ENCODE results near the gene PPP1R36. TPM values are rescaled to one million over a fixed set of nuclear protein-coding genes. Genes with fewer than 3 reads are reported as not detected.
"Not testable (repeated sequence)": the region's sequence is repeated elsewhere in the genome, so short reads cannot be mapped to it uniquely, and the experiment has no call there.

Gene PPP1R36
- total RNA-seq, 1 donor from 2014 or later: 0.82 TPM

DNA sequence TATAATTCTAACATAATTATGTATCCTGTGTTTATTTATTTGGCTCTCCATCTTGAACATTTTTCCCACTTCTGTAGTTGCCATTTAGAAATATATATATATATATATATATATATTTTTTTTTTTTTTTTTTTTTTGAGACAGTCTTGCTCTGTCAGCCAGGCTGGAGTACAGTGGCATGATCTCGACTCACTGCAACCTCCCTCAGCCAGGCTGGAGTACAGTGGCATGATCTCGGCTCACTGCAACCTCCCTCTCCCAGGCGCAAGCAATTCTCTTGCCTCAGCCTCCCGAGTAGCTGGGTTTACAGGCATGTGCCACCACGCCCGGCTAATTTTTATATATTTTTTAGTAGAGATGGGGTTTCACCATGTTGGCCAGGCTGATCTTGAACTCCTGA, 32.1 kb upstream of the PPP1R36 start:
- FAIRE-seq; DNase-seq (ENCODE audit: low spot score in 2 of 2): not testable (repeated sequence)

DNA sequence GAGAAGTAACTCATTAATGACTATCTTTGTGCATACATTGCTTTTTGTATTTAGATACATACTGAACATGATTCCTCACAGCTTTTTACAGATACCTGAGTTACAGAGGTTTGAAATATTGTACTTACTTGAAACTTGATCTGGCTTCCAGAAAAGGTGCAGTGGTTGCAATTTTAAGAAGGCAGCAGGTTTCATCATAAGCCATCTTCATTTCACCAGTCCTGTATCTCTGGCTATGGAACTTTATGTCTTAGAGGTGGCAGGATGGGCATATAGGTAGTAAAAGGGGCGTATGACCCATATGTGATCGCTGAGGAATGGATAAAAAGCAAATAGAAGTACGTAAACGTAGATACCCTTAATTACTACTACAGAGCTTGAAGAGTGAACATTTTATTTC, 31.5 kb upstream of the PPP1R36 start:
- FAIRE-seq: no peak
- no peak for DNase-seq (ENCODE audit: low spot score in 2 of 2)

DNA sequence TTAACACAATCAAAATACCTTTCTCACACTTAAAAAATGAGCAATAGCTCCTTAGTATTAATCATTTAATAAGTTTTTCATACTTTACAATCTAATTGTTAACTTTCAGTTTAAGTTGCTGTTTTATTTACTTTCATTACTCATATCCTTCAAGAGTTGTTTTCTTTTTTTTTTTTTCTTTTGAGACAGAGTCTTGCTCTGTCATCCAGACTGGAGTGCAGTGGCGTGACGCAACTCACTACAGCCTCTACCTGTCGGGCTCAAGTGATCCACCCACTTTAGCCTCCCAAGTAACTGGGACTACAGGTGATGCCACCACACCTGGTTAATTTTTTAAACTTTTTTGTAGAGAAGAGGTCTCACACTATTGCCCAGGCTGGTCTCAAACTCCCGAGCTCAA, 29.1 kb upstream of the PPP1R36 start:
- no peak for DNase-seq (ENCODE audit: low spot score in 2 of 2)
- no peak for FAIRE-seq

DNA sequence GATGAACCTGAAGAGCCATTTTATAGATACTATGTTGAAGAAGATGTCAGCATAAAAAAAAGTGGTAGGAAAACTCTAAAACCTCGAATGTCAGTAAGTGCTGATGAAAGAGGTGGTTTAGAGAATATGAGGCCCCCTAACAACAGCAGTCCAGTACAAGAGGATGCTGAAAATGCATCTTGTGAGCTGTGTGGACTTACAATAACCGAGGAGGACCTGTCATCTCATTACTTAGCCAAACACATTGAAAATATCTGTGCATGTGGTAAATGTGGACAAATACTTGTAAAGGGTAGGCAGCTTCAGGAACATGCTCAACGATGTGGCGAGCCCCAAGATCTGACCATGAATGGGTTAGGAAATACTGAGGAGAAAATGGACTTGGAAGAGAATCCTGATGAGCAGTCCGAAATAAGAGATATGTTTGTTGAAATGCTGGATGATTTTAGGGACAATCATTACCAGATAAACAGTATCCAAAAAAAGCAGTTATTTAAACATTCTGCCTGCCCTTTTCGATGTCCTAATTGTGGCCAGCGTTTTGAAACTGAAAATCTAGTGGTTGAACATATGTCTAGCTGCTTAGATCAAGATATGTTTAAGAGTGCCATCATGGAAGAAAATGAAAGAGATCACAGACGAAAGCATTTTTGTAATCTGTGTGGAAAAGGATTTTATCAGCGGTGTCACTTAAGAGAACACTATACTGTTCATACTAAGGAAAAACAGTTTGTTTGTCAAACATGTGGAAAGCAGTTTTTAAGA, 27.0 kb upstream of the PPP1R36 start:
- DNase-seq (ENCODE audit: low spot score in 2 of 2): no peak
- no peak for FAIRE-seq

DNA sequence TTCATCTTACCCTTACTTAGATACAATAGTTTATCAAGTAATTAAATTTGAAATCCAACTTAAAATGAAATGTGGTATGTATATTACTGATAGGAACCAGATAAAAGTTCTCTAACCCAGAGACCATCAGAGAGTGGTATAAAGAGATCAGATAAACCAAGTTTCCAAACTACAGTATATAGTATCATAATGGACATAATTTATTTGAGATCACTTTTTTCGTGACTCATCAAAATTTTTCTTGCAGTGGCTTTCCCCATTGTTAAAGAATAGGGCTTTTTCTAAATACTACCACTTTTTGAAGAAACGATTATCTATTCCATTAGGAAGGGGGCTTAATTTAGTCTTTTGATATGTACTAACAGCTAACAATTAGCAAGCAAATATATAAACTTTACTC, 24.4 kb upstream of the PPP1R36 start:
- no peak for FAIRE-seq

DNA sequence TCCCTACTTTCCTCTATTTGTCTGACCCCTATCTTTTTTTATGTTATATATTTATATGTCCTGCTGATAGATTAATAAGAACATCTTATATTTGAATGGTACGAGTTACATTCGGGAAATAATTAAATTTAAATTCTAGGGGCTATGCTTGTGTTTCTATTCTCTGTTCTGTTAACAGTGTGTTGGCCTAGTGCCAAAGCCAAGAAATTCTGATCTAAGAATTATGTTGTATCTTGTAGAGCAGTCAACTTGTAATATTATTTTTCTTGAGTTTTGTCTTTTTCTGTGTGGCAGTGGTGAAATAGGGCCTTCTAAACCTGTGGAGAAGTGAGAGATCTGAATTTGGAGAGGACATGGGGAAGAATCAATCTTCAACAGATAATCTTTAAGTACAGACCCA, 18.2 kb upstream of the PPP1R36 start:
- no peak for FAIRE-seq
- DNase-seq (ENCODE audit: low spot score in 2 of 2): no peak

More for the DNA sequence above, 24.4 kb upstream of the PPP1R36 start:
- DNase-seq (ENCODE audit: low spot score in 2 of 2): no peak

DNA sequence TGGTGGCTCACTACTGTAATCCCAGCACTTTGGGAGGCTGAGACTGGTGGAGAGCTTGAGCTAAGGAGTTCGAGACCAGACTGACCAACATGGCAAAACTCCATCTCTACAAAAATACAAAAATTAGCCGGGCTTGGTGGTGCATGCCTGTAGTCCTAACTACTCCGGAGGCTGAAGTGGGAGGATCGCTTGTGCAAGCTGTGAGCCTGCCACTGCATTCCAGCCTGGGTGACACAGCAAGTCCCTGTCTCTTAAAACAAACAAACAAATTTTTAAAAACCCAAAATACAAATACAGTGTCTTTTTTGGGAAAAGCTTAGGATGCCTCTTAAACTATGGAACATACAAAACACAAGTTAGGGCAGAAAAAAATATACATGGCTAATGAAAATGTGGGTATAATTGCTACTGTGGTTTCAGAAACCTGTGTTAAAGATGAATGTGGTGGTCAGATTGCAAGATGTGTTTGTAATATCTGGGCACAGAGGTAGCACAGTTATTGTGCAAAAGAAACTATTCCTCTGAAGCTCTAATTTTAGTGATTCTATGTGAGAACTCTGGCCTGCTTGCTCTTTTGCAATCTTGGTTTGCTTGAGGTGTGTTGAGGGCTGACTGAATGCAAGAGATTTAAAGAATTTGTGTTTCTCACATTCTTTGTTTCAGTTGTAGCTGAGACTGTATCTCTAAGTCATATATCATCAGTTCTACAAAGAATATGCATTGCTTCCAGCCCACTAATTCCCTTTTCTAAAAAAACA, 13.1 kb upstream of the PPP1R36 start:
- FAIRE-seq (no peak), DNase-seq (ENCODE audit: low spot score in 2 of 2) (no peak)

DNA sequence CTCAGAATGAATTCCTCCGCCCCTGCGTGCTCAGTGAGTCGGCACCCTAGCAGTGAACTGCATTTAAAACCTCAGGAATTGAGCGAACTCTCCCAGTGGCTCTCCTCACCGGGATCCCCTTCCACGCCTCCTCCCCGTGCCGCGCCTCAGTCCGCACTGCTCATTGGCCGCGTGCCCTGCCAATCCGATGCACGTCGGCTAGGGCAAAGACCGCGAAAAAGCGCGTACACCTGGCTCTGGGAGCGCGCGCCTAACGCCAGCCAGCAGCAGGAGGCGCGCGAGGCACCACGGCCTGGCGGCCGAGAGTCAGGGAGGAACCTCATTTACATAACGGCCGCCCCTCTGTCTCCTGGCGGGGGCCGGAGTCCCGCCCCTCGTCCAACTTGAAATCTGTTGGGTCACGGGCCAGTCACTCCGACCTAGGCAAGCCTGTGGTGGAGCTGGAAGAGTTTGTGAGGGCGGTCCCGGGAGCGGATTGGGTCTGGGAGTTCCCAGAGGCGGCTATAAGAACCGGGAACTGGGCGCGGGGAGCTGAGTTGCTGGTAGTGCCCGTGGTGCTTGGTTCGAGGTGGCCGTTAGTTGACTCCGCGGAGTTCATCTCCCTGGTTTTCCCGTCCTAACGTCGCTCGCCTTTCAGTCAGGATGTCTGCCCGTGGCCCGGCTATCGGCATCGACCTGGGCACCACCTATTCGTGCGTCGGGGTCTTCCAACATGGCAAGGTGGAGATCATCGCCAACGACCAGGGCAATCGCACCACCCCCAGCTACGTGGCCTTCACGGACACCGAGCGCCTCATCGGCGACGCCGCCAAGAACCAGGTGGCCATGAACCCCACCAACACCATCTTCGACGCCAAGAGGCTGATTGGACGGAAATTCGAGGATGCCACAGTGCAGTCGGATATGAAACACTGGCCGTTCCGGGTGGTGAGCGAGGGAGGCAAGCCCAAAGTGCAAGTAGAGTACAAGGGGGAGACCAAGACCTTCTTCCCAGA, 9.3 kb upstream of the PPP1R36 start, which contains the start of gene HSPA2:
TSS of gene HSPA2 (plus strand) at position 534 of the 995 bp plus-strand sequence. CDS start at position 643, 109 bp downstream.
- DNase-seq (ENCODE audit: low spot score in 2 of 2) (peak; percentile 95), FAIRE-seq (peak; percentile 99)

DNA sequence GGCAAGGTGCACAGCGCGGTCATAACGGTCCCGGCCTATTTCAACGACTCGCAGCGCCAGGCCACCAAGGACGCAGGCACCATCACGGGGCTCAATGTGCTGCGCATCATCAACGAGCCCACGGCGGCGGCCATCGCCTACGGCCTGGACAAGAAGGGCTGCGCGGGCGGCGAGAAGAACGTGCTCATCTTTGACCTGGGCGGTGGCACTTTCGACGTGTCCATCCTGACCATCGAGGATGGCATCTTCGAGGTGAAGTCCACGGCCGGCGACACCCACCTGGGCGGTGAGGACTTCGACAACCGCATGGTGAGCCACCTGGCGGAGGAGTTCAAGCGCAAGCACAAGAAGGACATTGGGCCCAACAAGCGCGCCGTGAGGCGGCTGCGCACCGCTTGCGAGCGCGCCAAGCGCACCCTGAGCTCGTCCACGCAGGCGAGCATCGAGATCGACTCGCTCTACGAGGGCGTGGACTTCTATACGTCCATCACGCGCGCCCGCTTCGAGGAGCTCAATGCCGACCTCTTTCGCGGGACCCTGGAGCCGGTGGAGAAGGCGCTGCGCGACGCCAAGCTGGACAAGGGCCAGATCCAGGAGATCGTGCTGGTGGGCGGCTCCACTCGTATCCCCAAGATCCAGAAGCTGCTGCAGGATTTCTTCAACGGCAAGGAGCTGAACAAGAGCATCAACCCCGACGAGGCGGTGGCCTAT, 8.3 kb upstream of the PPP1R36 start:
- DNase-seq (ENCODE audit: low spot score in 2 of 2) (no peak), FAIRE-seq (no peak)

DNA sequence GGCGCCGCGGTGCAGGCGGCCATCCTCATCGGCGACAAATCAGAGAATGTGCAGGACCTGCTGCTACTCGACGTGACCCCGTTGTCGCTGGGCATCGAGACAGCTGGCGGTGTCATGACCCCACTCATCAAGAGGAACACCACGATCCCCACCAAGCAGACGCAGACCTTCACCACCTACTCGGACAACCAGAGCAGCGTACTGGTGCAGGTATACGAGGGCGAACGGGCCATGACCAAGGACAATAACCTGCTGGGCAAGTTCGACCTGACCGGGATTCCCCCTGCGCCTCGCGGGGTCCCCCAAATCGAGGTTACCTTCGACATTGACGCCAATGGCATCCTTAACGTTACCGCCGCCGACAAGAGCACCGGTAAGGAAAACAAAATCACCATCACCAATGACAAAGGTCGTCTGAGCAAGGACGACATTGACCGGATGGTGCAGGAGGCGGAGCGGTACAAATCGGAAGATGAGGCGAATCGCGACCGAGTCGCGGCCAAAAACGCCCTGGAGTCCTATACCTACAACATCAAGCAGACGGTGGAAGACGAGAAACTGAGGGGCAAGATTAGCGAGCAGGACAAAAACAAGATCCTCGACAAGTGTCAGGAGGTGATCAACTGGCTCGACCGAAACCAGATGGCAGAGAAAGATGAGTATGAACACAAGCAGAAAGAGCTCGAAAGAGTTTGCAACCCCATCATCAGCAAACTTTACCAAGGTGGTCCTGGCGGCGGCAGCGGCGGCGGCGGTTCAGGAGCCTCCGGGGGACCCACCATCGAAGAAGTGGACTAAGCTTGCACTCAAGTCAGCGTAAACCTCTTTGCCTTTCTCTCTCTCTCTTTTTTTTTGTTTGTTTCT, 7.6 kb upstream of the PPP1R36 start:
- FAIRE-seq: no peak
- no peak for DNase-seq (ENCODE audit: low spot score in 2 of 2)

DNA sequence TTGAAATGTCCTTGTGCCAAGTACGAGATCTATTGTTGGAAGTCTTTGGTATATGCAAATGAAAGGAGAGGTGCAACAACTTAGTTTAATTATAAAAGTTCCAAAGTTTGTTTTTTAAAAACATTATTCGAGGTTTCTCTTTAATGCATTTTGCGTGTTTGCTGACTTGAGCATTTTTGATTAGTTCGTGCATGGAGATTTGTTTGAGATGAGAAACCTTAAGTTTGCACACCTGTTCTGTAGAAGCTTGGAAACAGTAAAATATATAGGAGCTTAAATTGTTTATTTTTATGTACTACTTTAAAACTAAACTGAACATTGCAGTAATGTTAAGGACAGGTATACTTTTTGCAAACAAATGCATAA, 6.9 kb upstream of the PPP1R36 start:
- DNase-seq (ENCODE audit: low spot score in 2 of 2) (no peak), FAIRE-seq (no peak)

DNA sequence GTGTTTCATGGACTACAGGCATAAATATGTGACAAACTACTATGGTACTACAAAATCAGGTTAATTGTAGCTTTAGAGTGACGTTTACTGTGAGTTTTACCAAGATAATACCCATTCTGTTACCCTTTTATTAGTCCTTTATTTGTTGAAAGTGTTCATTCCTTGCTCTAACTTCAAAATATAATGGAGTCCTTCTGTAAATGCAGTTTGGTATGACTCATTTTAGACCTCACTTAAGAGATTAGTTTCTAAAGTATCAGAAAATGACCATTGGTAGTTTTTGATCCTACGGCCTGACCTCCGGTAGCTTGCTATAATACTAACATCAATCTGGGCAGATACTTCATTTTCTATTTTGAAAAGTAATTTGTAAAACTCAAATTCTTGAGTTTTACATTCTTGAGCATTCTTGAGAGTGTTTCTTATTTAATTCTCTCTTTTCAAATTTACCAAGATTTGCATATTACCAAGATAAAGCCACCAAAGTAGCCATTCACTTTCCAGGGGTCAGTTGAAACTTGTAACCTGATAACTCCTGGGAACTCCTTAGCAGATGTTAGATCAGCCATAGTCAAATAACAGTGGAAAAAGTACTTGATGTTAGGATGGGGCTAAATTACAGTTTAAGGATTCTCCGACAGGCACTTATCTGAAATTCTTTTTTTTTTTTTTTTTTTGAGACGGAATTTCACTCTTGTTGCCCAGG, 5.0 kb upstream of the PPP1R36 start:
- FAIRE-seq (no peak), DNase-seq (ENCODE audit: low spot score in 2 of 2) (no peak)

DNA sequence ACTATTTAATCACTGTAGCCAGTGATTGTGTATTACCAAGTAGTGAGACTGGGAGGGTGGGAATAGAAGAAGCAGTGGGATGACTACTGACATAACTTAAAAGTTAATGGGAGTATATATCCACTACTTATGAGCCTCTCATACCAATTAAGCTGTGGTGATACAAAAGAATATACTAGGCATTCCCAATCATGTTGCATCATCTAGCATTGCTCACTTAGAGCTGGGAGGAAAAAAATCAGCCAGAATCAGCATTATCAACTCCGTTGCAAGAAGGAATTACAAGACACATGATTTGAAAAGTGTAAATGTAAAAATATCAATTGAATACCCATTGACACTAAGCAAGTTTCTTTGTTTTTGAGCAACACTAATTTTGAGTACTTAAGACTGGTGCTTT, 745 bp upstream of the PPP1R36 start:
- FAIRE-seq (no peak), DNase-seq (ENCODE audit: low spot score in 2 of 2) (no peak)

DNA sequence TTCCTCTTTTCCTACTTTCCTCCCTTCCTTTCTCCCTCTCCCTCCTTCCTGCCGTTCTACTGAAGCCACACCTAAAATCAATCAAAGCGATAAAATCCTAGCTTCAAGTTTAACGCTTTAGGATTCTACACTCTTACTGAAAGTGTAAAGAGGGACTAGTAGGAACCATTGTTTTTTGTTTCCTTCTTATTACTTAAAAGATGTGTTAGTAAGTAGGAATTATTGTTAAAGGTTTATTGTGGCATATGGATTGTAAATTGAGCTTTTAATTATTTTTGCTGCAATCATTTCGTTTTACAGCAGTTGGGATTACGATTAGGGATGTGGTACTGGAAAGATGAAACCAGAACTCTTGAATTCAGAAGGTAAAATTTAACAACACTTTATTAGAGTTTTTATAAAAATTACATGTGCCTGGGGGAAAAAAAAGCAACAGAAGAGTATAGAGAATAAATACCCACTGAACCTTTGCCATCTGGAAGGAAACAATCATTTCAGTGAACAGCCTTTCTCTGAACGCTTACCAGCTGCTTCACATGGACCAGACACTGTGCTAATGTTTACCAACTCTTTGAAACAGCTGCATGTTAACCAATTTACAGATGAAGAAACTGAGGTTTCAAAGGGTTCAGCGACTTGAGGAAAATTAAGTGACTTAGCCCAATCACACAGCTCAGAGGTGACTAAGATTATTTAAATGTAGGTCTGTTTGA, 1.0 kb downstream of the PPP1R36 start:
- FAIRE-seq (no peak), DNase-seq (ENCODE audit: low spot score in 2 of 2) (peak in 1 of 2 donors; percentile 52)

DNA sequence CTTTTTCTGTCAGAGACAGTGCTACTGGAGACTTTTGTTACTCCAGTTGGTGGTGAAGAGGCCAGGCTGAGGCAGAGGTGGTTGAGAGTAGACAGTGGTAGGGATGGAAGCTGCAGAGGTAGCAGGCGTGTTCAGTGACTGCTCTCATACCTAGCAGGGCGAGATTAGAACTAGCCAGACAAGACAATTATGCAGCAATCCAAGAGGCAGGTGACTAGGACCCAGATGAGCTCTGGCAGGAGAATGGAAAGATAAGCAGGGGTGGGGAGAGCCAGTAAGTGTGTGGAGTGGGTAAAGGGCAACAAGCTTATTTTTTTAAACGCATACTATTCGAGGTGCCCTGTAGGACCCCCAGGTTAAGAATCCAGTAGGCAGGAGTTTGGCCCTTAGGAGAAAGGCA, 4.8 kb downstream of the PPP1R36 start:
- FAIRE-seq: no peak
- no peak for DNase-seq (ENCODE audit: low spot score in 2 of 2)

DNA sequence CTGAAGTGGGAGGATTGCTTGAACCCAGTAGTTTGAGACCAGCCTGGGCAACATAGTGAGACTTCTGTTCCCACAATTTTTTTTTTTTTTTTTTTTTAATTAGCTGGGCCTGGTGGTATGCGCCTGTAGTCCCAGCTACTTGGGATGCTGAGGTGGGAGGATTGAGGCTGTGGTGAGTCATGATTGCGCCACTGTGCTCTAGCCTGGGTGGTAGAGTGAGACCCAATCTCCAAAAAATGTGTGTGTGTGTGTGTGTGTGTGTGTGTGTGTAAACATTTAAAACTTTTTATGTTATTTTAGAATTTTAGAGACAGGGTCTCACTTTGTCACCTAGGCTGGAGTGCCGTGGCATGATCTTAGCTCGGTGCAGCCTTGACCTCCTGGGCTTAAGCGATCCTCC, 6.8 kb downstream of the PPP1R36 start:
- DNase-seq (ENCODE audit: low spot score in 2 of 2): no peak
- FAIRE-seq: no peak

DNA sequence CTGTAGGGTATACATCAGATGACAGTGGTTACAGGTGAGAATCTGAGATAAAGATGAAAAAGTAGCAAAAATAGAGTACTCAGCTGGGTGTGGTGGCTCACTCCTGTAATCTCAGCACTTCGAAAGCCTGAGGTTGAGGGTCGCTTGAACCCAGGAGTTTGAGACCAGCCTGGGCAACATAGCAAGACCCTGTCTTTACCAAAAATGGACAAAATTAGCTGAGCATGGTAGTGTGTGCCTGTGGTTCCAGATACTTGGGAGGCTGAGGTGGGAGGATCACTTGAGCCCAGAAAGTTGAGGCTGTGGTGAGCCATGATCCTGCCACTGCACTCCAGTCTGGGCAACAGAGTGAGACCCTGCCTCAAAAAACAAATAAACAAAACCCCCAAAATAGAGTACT, 8.5 kb downstream of the PPP1R36 start:
- not testable (repeated sequence) for FAIRE-seq; DNase-seq (ENCODE audit: low spot score in 2 of 2)

DNA sequence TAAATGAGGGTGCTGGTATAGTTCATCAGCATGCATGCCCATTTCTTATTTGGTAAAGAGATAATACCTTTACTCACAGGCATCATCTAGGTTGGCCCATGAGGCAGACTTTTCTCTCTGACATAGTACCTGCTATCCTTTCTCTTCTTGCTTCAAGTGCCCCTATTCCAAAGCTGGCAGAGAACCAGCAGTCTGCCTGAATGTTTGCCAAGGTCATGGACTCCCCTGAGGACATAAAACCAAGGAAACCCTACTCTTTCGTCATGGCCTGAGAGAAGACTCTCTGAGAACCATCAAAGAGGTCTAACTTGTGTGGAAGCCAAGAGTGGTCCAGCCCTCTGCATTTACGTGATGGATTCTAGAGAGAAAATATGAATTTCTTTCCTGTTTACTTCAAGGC, 11.9 kb downstream of the PPP1R36 start:
- FAIRE-seq (no peak), DNase-seq (ENCODE audit: low spot score in 2 of 2) (no peak)
